PC-3 (cell line): ENCODE data around the gene KLHL30. TPM values are rescaled to one million over a fixed set of nuclear protein-coding genes. Genes with fewer than 3 reads are reported as not detected.

Experiments
- ATAC-seq: fragments of 200-7000 bp; cut with Tn5 transposase; 2 replicates; pipeline ENCODE4 v1.9.1; 2020; ENCODE audit warnings: mild to moderate bottlenecking, moderate library complexity
- BruUV-seq: library from RNA; stranded (reverse); fragments of 400-500 nt; replicated peaks from 2 replicates; lab custom pipeline; 2021; lab: Mats Ljungman, UMichigan
- CTCF ChIA-PET: fragments of 300-600 bp; sonication (Branson Sonifier 250); formaldehyde crosslinking; loops from one replicate; lab custom pipeline; 2022; ENCODE audit warnings: antibody characterized with exemption; lab: Charles Lee
- POLR2A ChIA-PET: fragments of 300-600 bp; sonication (Branson Sonifier 250); formaldehyde crosslinking; loops from one replicate; lab custom pipeline; 2022; ENCODE audit warnings: antibody characterized with exemption; ENCODE audit not compliant: unreplicated experiment; lab: Charles Lee
- DNase-seq: peaks from one replicate; pipeline ENCODE4 v3.0.0-alpha.2; 2015
- H2AFZ ChIP-seq: fragments of 300-600 bp; sonication (generic); 2 replicates; pipeline ENCODE4 v1.6.0; 2016; ENCODE audit warnings: antibody characterized with exemption, low read length
- H3F3A ChIP-seq: fragments of 300-600 bp; sonication (generic); one replicate; pipeline ENCODE4 v1.6.0; 2017; ENCODE audit warnings: antibody characterized with exemption, low read length, control low read depth, mild to moderate bottlenecking; ENCODE audit not compliant: unreplicated experiment
- H3K27ac ChIP-seq: fragments of 300-600 bp; sonication (generic); 2 replicates; pipeline ENCODE4 v1.5.1; 2016; ENCODE audit warnings: mild to moderate bottlenecking, low read length
- H3K27me3 ChIP-seq: fragments of 300-600 bp; sonication (generic); 2 replicates; pipeline ENCODE4 v1.6.1; 2016; ENCODE audit warnings: low read length, mixed read lengths
- H3K36me3 ChIP-seq: fragments of 300-600 bp; sonication (generic); 2 replicates; pipeline ENCODE4 v1.6.1; 2016; ENCODE audit warnings: low read depth, mixed run types, low read length, mixed read lengths
- H3K4me1 ChIP-seq: fragments of 300-600 bp; sonication (generic); 2 replicates; pipeline ENCODE4 v1.5.1; 2016; ENCODE audit warnings: low read length; ENCODE audit not compliant: insufficient read depth
- H3K4me2 ChIP-seq: fragments of 300-600 bp; sonication (generic); 2 replicates; pipeline ENCODE4 v1.6.0; 2016; ENCODE audit warnings: low read length
- H3K4me3 ChIP-seq: fragments of 300-600 bp; sonication (generic); 2 replicates; pipeline ENCODE4 v1.5.1; 2016; ENCODE audit warnings: mild to moderate bottlenecking, low read length, mixed read lengths
- H3K79me2 ChIP-seq: fragments of 300-600 bp; sonication (generic); 2 replicates; pipeline ENCODE4 v1.6.1; 2017; ENCODE audit warnings: low read length, mixed read lengths
- H3K9ac ChIP-seq: fragments of 300-600 bp; sonication (generic); 2 replicates; pipeline ENCODE4 v1.6.0; 2016; ENCODE audit warnings: mild to moderate bottlenecking, low read length
- H3K9me2 ChIP-seq: fragments of 300-600 bp; sonication (generic); replicated peaks from 2 replicates; pipeline ENCODE4 v1.6.1; 2016; ENCODE audit warnings: mixed run types, low read length, mixed read lengths
- H3K9me3 ChIP-seq: fragments of 300-600 bp; sonication (generic); 2 replicates; pipeline ENCODE4 v1.6.1; 2016; ENCODE audit warnings: low read length, mixed read lengths
- H4K20me1 ChIP-seq: fragments of 300-600 bp; sonication (generic); 2 replicates; pipeline ENCODE4 v1.6.1; 2016; ENCODE audit warnings: low read length, mixed read lengths
- CTCF ChIP-seq: fragments of 300-600 bp; sonication (generic); conservative IDR thresholded peaks from 2 replicates; pipeline ENCODE4 v1.5.1; 2017; ENCODE audit warnings: antibody characterized with exemption, low read depth, mild to moderate bottlenecking, low read length
- EZH2 ChIP-seq: fragments of 300-600 bp; sonication (generic); IDR thresholded peaks from one replicate; pipeline ENCODE4 v1.6.1; 2017; ENCODE audit warnings: antibody characterized with exemption, mild to moderate bottlenecking, low read length; ENCODE audit not compliant: unreplicated experiment
- EZH2phosphoT487 ChIP-seq: fragments of 300-600 bp; sonication (generic); IDR thresholded peaks from 2 replicates; pipeline ENCODE4 v1.6.1; 2018; ENCODE audit warnings: mild to moderate bottlenecking, antibody characterized with exemption, low read length, borderline replicate concordance
- intact Hi-C: fragments of 100-400 bp; cut with micrococcal nuclease; formaldehyde crosslinking; loops from 2 replicates; pipeline ENCODE4 v1.9.0; 2023
- total RNA-seq: library from RNA; depleted of rRNA; stranded (reverse); fragments of >200 nt; gene quantifications from 2 replicates; pipeline ENCODE4 v1.2.3, GENCODE V29; 2014

The KLHL30 gene
- total RNA-seq, 1 experiment from 2014 or later = not detected

- POLR2A ChIA-PET = no interaction called here
- Histone ChIP-seq H3F3A (no peaks in the 10 kb centered on the region), H2AFZ (no peak overlapping the region), H3K36me3 (no peaks in the 10 kb centered on the region), H3K4me1 (peaks cover 11% of the 10 kb centered on the region), H3K9ac (no peak overlapping the region), H4K20me1 (no peaks in the 10 kb centered on the region), H3K4me2 (no peak overlapping the region), H3K79me2 (no peaks in the 10 kb centered on the region), H3K9me2 (no peaks in the 10 kb centered on the region), H3K27ac (no peak overlapping the region), H3K4me3 (no peak overlapping the region), H3K27me3 (no peaks in the 10 kb centered on the region), H3K9me3 (no peaks in the 10 kb centered on the region)
- CTCF ChIA-PET = no interaction called here
- no peak for ATAC-seq
- intact Hi-C loops = no loop called here
- BruUV-seq = no TSS peak
- TF ChIP-seq EZH2phosphoT487 (no peak), CTCF (no peak)
- DNase-seq = no peak
Measured at GRCh38 chr2:238100821-238101771, 37.4 kb upstream of the KLHL30 start.

GRCh38 chr2:238101891-238102841 lies 36.3 kb upstream of the KLHL30 start:
- no TSS peak for BruUV-seq
- Histone ChIP-seq H2AFZ (no peak overlapping the region), H3K9me2 (no peaks in the 10 kb centered on the region), H3K4me3 (no peak overlapping the region), H3K27me3 (no peaks in the 10 kb centered on the region), H3K4me1 (peaks cover 11% of the 10 kb centered on the region), H3K9ac (no peak overlapping the region), H3K36me3 (no peaks in the 10 kb centered on the region), H3K79me2 (no peaks in the 10 kb centered on the region), H3K27ac (no peak overlapping the region), H3K9me3 (no peaks in the 10 kb centered on the region), H3F3A (no peaks in the 10 kb centered on the region), H4K20me1 (no peaks in the 10 kb centered on the region), H3K4me2 (no peak overlapping the region)
- no peak for DNase-seq
- no peak for TF ChIP-seq EZH2
- no peak for TF ChIP-seq EZH2phosphoT487
- no peak for TF ChIP-seq CTCF
- intact Hi-C loops = no loop called here
- ChIA-PET POLR2A (no interaction called here), CTCF (no interaction called here)
- no peak for ATAC-seq
